CD4-positive, alpha-beta T cell (primary cell): ENCODE data around the gene VAMP8. TPM values are rescaled to one million over a fixed set of nuclear protein-coding genes. Genes with fewer than 3 reads are reported as not detected.

Experiments used
- ATAC-seq: fragments of 200-7000 bp; cut with Tn5 transposase; one replicate; pipeline ENCODE4 v1.10.0; 2022; ENCODE audit warnings: mild to moderate bottlenecking; ENCODE audit not compliant: poor library complexity
- CTCF ChIA-PET: fragments of 350-600 bp; sonication (Branson Sonifier 250); formaldehyde crosslinking; loops from one replicate; lab custom pipeline; 2021; ENCODE audit warnings: antibody characterized with exemption, inconsistent platforms; lab: Charles Lee
- POLR2A ChIA-PET: fragments of 350-600 bp; sonication (Branson Sonifier 250); formaldehyde crosslinking; loops from one replicate; lab custom pipeline; 2021; ENCODE audit warnings: antibody characterized with exemption, inconsistent platforms; lab: Charles Lee
- DNase-seq, 14 experiments: peaks; one replicate each; pipeline ENCODE4 v3.0.0-alpha.2; 2013 to 2020; ENCODE audit warnings: mixed read lengths in 2 of 14
- H3K27ac ChIP-seq, 2 donors: one replicate each; pipeline versions ENCODE4 v1.5.1 to v1.7.0; 2013; ENCODE audit warnings: low read length in 2 of 2, low read depth in 1 of 2, mild to moderate bottlenecking in 1 of 2
- H3K27me3 ChIP-seq, 2 experiments: 1 replicate in 1 of 2; 2 replicates in 1 of 2; pipeline versions ENCODE4 v1.6.1 to v1.7.0; 2013; ENCODE audit warnings: low read length in 2 of 2, control low read depth in 1 of 2, mild to moderate bottlenecking in 1 of 2, moderate library complexity in 1 of 2; ENCODE audit not compliant: insufficient read depth in 2 of 2, control insufficient read depth in 1 of 2
- H3K36me3 ChIP-seq: one replicate; pipeline ENCODE4 v1.6.1; 2013; ENCODE audit warnings: low read length, control low read depth; ENCODE audit not compliant: insufficient read depth
- H3K4me1 ChIP-seq: one replicate; pipeline ENCODE4 v1.6.1; 2013; ENCODE audit warnings: low read length, control low read depth; ENCODE audit not compliant: insufficient read depth
- H3K4me3 ChIP-seq: one replicate; pipeline ENCODE4 v1.5.1; 2013; ENCODE audit warnings: mild to moderate bottlenecking, low read length, moderate library complexity
- H3K9me3 ChIP-seq, 2 experiments: 1 replicate in 1 of 2; 2 replicates in 1 of 2; pipeline versions ENCODE4 v1.6.1 to v1.7.0; 2013; ENCODE audit warnings: low read length in 2 of 2, mild to moderate bottlenecking in 2 of 2, control low read depth in 1 of 2, moderate library complexity in 1 of 2; ENCODE audit not compliant: control insufficient read depth in 1 of 2, insufficient read depth in 1 of 2
- H3K27ac Mint-ChIP-seq: one replicate; pipeline ENCODE4 v1.8.0; 2020; ENCODE audit warnings: mixed read lengths
- H3K27me3 Mint-ChIP-seq: one replicate; pipeline ENCODE4 v1.8.0; 2021; ENCODE audit warnings: mixed read lengths
- H3K36me3 Mint-ChIP-seq: one replicate; pipeline ENCODE4 v1.8.0; 2021; ENCODE audit warnings: low read depth, mixed read lengths
- H3K4me1 Mint-ChIP-seq: one replicate; pipeline ENCODE4 v1.8.0; 2021; ENCODE audit warnings: low read depth, mixed read lengths
- H3K4me3 Mint-ChIP-seq: one replicate; pipeline ENCODE4 v1.8.0; 2020; ENCODE audit warnings: mild to moderate bottlenecking, mixed read lengths
- H3K9me3 Mint-ChIP-seq: one replicate; pipeline ENCODE4 v1.8.0; 2020; ENCODE audit warnings: mixed read lengths
- CTCF ChIP-seq: fragments of 200-600 bp; IDR thresholded peaks from one replicate; pipeline ENCODE4 v1.8.0; 2022; ENCODE audit warnings: antibody characterized with exemption, mild to moderate bottlenecking
- intact Hi-C, 2 experiments: fragments of 100-400 bp; cut with DNase I in 1 of 2; cut with micrococcal nuclease in 1 of 2; formaldehyde crosslinking; loops; one replicate each; pipeline versions ENCODE4 v1.15.1 to v1.9.0; 2023 to 2025; cut with DNase I, micrococcal nuclease
- total RNA-seq, 174 experiments: library from RNA in 2 of 174; stranded (reverse) in 2 of 174; gene quantifications; one replicate each; pipeline ENCODE4 v1.2.3 and lab custom pipeline; 2021 to 2026

Gene VAMP8
- total RNA-seq, 2 experiments from 2014 or later, result 32.3 to 37.3 TPM

GRCh38 chr2:85540133-85540648 lies 37.2 kb upstream of the VAMP8 start:
- peaks cover 52% of the 10 kb centered on the region for H3K4me1 Mint-ChIP-seq
- H3K27me3 Mint-ChIP-seq, result no peaks in the 10 kb centered on the region
- no peak for TF ChIP-seq CTCF
- peak overlapping the region; percentile 97 for H3K4me3 ChIP-seq
- H3K27me3 ChIP-seq, result no peaks in the 10 kb centered on the region
- peaks cover 29% of the 10 kb centered on the region for H3K4me1 ChIP-seq
- peak overlapping the region; percentile 92 for H3K27ac Mint-ChIP-seq
- DNase-seq (no peak), ATAC-seq (no peak)
- peaks cover 40% of the 10 kb centered on the region for H3K36me3 ChIP-seq
- H3K9me3 Mint-ChIP-seq, result no peaks in the 10 kb centered on the region
- POLR2A ChIA-PET, result interaction anchor here (1.0 to 5.8 kb wide), 16 partner anchors 9 to 901 kb away, joined by 4 to 63 read pairs (median 16); partner anchors contain the start of genes C2orf68, ELMOD3, GGCX and KDM3A
- H3K4me3 Mint-ChIP-seq, result peak overlapping the region; percentile 91
- CTCF ChIA-PET, result interaction anchor here (6.0 kb wide), 1 partner anchor 10 kb away, joined by 42 read pairs; no protein-coding TSS in a partner anchor
- H3K27ac ChIP-seq, result peak overlapping the region; percentile 74 to 80
- no peaks in the 10 kb centered on the region for H3K9me3 ChIP-seq
- peaks cover 58% of the 10 kb centered on the region for H3K36me3 Mint-ChIP-seq
- intact Hi-C loops, result loop anchor here in 1 of 2 experiments (2.0 kb wide), 1 partner anchor 21 kb away; the partner anchor contains the start of gene GGCX

GRCh38 chr2:85541262-85541661 lies 36.1 kb upstream of the VAMP8 start:
- TF ChIP-seq CTCF, result no peak
- Mint-ChIP-seq H3K27me3 (no peaks in the 10 kb centered on the region), H3K4me1 (peaks cover 52% of the 10 kb centered on the region), H3K4me3 (peak overlapping the region; percentile 91), H3K27ac (peak overlapping the region; percentile 92), H3K36me3 (peaks cover 67% of the 10 kb centered on the region), H3K9me3 (no peaks in the 10 kb centered on the region)
- peaks cover 29% of the 10 kb centered on the region for H3K4me1 ChIP-seq
- DNase-seq (no peak), ATAC-seq (no peak)
- no peaks in the 10 kb centered on the region for H3K9me3 ChIP-seq
- H3K27me3 ChIP-seq, result no peaks in the 10 kb centered on the region
- H3K36me3 ChIP-seq, result peaks cover 48% of the 10 kb centered on the region
- CTCF ChIA-PET, result interaction anchor here (6.0 kb wide), 1 partner anchor 9 kb away, joined by 42 read pairs; no protein-coding TSS in a partner anchor
- no peak overlapping the region for H3K27ac ChIP-seq
- H3K4me3 ChIP-seq, result no peak overlapping the region
- POLR2A ChIA-PET, result interaction anchor here (0.7 to 5.8 kb wide), 7 partner anchors 11 to 214 kb away, joined by 3 to 62 read pairs (median 5); partner anchors contain the start of genes C2orf68, GGCX and RNF181
- intact Hi-C loops, result loop anchor here in 1 of 2 experiments (2.0 kb wide), 1 partner anchor 20 kb away; the partner anchor contains the start of gene GGCX

GRCh38 chr2:85541753-85542457 lies 35.5 kb upstream of the VAMP8 start:
- Histone ChIP-seq H3K27ac (no peak overlapping the region), H3K4me1 (peaks cover 29% of the 10 kb centered on the region), H3K4me3 (no peak overlapping the region), H3K9me3 (no peaks in the 10 kb centered on the region), H3K36me3 (peaks cover 48% of the 10 kb centered on the region), H3K27me3 (no peaks in the 10 kb centered on the region)
- H3K4me1 Mint-ChIP-seq, result peaks cover 50% of the 10 kb centered on the region
- no peak for DNase-seq
- peak overlapping the region; percentile 92 for H3K27ac Mint-ChIP-seq
- no peaks in the 10 kb centered on the region for H3K9me3 Mint-ChIP-seq
- peaks cover 72% of the 10 kb centered on the region for H3K36me3 Mint-ChIP-seq
- H3K4me3 Mint-ChIP-seq, result peak overlapping the region; percentile 91
- intact Hi-C loops, result loop anchor here in 1 of 2 experiments (2.0 kb wide), 1 partner anchor 19 kb away; the partner anchor contains the start of gene GGCX
- no peak for ATAC-seq
- ChIA-PET CTCF (interaction anchor here (6.0 kb wide), 1 partner anchor 9 kb away, joined by 42 read pairs; no protein-coding TSS in a partner anchor), POLR2A (interaction anchor here (0.7 to 5.8 kb wide), 6 partner anchors 10 to 215 kb away, joined by 3 to 62 read pairs (median 5); partner anchors contain the start of genes C2orf68 and GGCX)
- no peak for TF ChIP-seq CTCF
- no peaks in the 10 kb centered on the region for H3K27me3 Mint-ChIP-seq
